Fibroblast of villous mesenchyme (primary cell): ENCODE data around the gene POP7. TPM values are rescaled to one million over a fixed set of nuclear protein-coding genes. Genes with fewer than 3 reads are reported as not detected.

Source experiments
- DNase-seq: peaks from one replicate; pipeline ENCODE4 v3.0.0-alpha.2; 2010; ENCODE audit warnings: low read depth
- H3K4me3 ChIP-seq: 2 replicates; pipeline ENCODE4 v1.5.1; 2011; ENCODE audit warnings: low read depth, mild to moderate bottlenecking, low read length
- total RNA-seq: library from RNA; depleted of rRNA; stranded (reverse); fragments of >200 nt; gene quantifications from 2 replicates; pipeline ENCODE4 v1.2.3, GENCODE V29; 2012
- TF ChIP-seq, protein P1 (sequence below): IDR thresholded peaks from 2 replicates; pipeline ENCODE4 v1.5.1; 2012; ENCODE audit warnings: low read depth, mild to moderate bottlenecking, low read length; ENCODE audit not compliant: insufficient read depth

POP7 gene
- total RNA-seq, 1 donor: 34.1 TPM

DNA sequence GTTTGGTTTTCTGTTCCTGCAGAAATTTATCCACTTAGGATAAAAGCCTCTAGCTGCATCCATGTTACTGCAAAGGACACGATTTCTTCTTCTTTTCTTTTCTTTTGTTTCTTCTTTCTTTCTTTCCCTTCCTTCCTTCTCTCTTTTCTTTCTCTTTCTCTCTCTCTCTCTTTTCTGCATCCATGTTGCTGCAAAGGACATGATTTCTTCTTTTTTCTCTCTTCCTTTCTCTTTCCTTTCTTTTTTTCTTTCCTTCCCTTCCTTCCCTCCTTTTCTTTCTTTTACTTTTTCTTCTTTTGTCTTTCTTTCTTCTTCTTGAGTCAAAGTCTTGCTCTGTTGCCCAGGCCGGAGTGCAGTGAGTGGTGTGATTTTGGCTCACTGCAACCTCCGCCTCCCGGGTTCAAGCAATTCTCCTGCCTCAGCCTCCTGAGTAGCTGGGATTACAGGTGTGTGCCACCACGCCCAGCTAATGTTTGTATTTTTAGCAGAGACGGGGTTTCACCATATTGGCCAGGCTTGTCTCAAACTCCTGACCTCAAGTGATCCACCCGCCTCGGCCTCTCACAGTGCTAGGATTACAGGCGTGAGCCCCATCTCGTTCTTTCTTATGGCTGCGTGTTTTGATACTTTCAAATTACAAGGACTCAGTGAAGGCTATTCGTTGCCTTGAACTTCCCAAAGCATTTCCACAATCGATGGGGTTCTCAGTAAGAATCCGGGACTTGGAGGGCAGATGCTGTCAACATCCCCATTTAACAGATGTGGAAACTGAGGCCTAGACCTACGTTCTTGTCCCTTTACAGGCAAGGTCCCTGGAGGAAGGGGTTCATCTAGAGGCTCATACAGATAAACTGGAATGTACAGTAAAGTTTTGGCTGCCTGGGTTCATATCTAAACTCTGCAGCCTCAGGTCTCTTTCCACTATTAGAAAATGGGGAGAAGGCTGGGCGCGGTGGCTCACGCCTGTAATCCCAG lies 34.3 kb upstream of the POP7 start:
- no peak for DNase-seq
- no peak overlapping the region for H3K4me3 ChIP-seq
- TF ChIP-seq, protein P1, sequence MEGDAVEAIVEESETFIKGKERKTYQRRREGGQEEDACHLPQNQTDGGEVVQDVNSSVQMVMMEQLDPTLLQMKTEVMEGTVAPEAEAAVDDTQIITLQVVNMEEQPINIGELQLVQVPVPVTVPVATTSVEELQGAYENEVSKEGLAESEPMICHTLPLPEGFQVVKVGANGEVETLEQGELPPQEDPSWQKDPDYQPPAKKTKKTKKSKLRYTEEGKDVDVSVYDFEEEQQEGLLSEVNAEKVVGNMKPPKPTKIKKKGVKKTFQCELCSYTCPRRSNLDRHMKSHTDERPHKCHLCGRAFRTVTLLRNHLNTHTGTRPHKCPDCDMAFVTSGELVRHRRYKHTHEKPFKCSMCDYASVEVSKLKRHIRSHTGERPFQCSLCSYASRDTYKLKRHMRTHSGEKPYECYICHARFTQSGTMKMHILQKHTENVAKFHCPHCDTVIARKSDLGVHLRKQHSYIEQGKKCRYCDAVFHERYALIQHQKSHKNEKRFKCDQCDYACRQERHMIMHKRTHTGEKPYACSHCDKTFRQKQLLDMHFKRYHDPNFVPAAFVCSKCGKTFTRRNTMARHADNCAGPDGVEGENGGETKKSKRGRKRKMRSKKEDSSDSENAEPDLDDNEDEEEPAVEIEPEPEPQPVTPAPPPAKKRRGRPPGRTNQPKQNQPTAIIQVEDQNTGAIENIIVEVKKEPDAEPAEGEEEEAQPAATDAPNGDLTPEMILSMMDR: no peak

DNA sequence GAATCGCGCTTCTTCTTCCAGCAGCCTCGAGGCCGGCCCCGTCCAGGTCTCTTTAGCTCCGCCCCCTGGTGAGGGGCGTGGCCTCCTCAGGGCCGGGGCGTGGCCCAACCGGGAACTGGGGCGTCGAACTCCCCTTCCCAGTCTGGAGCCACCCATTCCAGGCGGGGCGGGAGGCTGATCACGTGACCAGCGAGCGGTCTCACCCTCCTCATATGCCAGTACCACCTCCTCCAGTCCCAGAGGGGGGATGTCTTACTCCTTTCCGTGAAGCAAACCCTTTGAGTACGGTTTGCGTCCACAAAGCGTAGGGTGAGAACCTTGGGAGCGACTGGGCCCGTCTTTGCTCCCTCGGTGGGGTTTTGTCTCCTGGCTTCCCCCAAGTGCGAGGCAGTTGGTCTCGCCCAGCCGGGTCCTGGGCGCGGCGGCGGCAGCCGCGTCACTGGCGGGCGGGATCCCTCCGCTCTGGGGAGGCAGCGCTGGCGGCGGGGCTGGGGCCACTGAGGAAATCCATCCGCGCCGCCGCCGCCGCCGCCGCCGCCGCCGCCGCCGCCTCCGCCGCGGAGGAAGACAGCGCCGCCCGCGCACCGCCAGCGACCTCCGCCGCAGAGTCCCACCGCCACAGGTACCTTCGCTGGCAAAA lies 32.5 kb upstream of the POP7 start, which contains the start of gene GNB2:
Gene GNB2 (plus strand): TSS at position 439 of the 640 bp plus-strand sequence. CDS start 2,526 bp downstream, outside the sequence.
- peak within 1 kb of the TSS; percentile 95 for H3K4me3 ChIP-seq
- DNase-seq: peak; percentile 99
- TF ChIP-seq, protein P1: no peak

DNA sequence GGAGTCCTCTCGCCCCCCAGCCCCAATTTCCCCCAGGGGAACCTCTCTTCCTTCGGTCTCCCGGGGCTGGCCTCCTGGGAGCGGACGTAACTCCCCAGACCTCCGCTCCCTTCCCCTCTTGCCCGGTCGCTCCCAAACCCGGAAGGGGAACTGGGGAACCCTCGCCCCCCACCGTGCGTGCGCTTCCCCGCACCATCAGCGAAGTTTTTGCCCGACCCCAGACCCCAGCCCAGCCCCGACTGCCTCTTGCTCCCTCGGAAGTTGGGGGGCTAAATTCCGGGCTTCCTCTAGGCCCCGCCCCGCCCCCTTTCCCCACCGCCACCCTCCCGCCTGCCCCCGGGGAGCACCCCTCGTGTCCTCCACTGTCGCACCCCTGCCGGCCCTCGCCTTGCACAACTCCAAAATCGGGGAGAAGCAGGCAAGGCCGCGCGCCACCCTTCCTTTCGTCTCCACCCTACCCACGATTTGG lies 31.9 kb upstream of the POP7 start:
- H3K4me3 ChIP-seq: peak overlapping the region; percentile 95
- peak; percentile 19 for DNase-seq
- TF ChIP-seq, protein P1: no peak

- peak overlapping the region; percentile 95 for H3K4me3 ChIP-seq
- TF ChIP-seq, protein P1: no peak
- peak; percentile 17 for DNase-seq
These were observed 31.4 kb upstream of the POP7 start for GRCh38 chr7:100674411-100675104.

DNA sequence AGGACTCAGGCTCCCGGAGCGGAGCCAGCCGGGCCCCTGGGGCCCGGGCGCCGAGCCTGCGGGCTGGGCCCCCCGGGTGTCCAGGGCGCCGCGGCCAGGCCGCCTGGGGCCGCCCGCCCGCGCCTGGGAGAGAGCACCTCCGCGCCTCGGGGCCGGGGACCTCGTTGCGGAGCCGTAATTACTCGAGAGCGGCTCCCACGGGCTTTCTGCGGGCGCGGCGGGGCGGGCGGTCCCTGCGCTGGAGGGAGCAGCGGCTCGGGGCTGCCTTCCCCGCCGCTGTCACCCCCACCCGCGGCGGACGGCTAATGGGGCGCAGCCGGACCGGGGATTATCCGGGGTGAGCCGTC lies 30.8 kb upstream of the POP7 start:
- H3K4me3 ChIP-seq: peak overlapping the region; percentile 95
- no peak for DNase-seq
- TF ChIP-seq, protein P1: no peak

DNA sequence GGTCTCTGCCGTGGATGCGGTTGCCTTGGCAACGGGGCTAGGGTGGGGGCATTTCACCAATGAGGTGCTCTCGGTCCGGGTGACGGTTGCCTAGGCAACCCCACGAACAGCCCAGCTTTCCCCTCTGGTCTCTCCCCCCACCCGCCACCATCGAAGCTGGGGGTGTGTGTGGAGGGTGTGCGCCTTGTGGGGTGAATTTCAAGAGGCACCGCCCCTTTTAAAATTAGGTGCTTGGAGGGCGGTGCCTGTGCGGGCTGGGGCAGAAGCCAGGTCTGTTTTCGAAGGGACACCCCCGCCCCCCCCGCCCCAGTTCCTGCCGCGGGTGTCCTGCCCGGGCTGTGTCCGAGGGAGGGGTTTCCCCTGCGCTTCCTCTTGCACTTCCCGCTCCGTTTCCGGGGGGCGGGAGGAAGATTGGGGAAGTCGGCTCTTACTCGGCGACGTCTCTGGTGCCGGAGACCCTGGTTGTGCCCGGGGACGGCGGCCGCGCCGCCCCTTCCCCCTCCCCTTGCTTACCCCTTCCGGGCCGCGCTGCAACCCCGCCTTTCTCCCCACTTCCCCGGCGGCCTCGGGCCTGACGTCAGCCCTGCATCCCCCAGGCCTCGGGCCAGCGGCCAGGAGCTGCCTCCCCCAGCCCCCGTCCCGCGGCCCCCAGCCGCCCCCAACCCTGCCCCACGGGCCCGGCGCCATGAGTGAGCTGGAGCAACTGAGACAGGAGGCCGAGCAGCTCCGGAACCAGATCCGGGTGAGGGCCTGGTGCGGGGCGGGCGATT lies 30.2 kb upstream of the POP7 start:
- DNase-seq: peak; percentile 59
- TF ChIP-seq, protein P1: no peak
- H3K4me3 ChIP-seq: peak overlapping the region; percentile 95
